Esophagus mucosa (tissue), 1 donor: Measurements from ENCODE around the gene POLG2. TPM values are rescaled to one million over a fixed set of nuclear protein-coding genes. Genes with fewer than 3 reads are reported as not detected.
"Not testable (repeated sequence)": the region's sequence is repeated elsewhere in the genome, so short reads cannot be mapped to it uniquely, and the experiment has no call there.

Experiments used
- ATAC-seq: fragments of 200-7000 bp; cut with Tn5 transposase; one replicate; pipeline ENCODE4 v1.9.1; 2020
- total RNA-seq: library from RNA; stranded (reverse); gene quantifications from one replicate; pipeline ENCODE4 v1.2.4, GENCODE V29; 2023
- donor health status: DM: yes; HTN: yes; CAD: no.

Gene POLG2
- total RNA-seq, 1 donor from 2014 or later, result 4.7 TPM

GRCh38 chr17:64505340-64506200 is 8.7 kb upstream of the POLG2 start:
- ATAC-seq, result peak; percentile 60

DNA sequence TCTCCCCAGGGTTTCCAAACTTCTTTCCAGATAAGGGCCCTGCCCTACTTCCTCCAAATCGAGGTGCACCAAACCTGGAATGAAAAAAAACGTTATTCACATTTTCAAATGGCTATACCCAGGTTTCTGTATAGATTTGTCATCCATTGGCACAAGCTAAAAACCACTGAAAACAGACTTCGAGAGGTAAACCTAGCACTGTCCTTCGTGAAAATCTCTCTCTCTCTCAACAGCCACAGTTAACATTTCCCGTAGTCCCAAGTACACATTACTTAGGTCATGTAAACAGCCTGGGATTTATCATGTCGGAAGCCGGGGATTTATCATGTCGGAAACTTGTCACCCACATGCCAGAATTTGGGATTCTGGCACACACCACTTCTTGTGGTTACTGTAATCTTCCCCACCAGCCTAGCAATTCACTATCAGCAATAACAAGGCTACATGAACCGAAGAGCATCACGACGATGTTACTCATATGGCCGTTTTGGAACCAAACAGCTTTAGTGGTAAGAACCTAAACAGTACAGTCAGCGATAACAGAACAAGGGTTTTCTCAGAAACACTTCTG is 8.0 kb upstream of the POLG2 start:
- no peak for ATAC-seq

- ATAC-seq, result no peak
Observed at GRCh38 chr17:64503821-64504768, 7.2 kb upstream of the POLG2 start.

- no peak for ATAC-seq
Observed at GRCh38 chr17:64503341-64503740, 6.5 kb upstream of the POLG2 start.

DNA sequence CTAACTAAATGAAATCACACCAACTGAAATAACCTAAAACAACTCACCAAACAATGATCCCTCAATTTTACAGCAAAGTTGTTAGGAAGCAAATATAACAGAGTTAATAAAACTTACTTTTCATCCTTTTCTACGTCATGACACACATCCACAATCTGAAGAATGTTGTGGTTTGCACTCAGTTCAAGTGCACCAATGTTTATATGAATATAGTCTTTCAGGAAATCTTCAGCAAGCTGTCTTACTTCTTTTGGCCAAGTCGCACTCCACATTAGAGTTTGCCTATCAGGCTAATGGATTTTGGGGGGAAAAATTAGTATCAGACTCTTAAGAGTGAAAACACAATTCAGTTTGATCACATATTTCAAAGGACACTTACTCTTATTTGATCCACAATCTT is 6.0 kb upstream of the POLG2 start:
- no peak for ATAC-seq

GRCh38 chr17:64502021-64502420 is 5.2 kb upstream of the POLG2 start:
- ATAC-seq, result no peak

DNA sequence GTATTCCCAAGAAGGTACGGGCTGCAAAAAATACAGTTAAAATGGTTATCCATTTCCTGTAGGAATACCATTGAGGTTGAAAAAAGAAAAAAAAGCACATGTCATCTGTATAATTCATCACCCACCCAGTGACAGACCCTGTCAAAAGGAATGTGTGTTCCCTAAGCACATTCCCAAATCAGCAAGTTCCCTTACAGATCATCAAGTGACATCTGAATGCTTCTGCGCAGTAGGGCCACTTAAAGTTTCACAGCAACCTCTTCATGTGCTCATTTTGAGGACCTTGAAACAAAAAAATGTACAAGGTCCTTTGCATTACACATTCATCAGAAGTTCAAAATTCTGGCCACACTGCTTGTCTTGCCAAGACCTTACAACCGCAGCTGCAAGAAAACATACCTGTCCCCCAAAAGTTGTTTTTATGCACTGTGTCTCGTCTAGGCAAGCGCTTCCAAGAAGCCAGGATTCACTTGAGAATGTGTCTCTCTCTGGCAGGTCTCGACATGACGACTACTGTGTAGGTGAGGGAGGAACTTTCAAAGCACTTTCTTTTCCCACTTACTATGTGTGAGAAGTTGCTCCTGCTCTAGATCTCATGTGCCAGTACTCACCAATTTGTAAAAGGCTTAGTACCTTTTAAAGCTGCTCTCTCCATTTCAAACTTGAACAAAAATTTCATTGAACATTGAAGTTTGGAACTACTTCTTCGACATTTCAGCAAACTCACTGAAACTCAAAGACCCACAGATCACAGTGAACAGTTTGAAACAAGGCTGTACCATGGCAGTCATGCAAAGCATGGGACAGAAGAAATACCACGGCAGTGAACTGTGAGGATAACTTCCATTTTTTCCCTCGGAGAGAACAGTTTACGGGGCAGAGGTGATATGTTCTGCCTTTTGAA is 4.3 kb upstream of the POLG2 start:
- ATAC-seq, result no peak

DNA sequence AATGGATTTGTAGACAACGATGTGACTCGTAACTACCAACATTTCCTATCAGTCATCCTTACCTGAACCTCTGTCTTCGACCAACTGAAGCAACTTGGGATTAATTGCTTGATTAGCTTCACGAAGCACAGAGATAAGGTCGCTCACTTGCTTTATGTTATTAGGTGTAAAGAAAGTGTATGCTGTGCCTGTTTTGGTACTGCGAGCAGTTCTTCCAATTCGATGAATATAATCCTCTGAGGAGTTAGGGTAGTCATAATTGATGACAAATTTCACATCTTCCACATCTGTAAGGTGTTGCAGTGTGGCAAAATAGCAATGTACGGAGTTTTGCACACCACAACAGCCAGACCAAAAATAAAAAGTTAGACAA is 3.6 kb upstream of the POLG2 start:
- no peak for ATAC-seq

DNA sequence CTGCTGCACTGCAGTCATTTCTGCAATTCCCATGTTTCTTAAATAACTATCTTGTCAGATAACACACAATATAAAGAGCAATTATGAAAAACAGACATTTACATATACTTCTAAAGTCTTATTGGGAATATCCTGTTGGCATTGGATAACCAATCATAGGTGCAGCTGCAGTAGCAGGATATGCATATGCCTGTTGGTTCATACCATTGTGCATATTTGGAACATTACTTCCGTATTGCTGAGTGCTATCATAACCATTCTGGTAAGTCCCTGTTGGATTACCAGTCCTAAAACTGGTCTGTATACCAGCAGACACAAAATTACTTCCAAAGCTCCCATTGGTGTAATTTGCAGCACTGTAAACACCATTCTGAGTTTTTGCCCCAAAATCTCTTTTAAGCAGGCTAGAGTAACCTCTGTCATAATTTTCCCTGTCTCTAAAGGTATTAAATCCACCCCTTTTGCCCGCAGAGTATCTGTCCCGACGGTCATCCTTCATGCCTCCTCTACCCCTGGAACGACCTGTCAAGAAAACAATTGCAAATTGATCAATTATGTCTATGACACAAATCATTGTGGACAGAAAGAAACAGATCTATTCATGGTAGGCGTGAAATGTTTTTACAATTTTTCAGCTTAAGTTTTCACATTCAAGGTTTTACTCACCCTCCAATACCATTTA is 3.1 kb upstream of the POLG2 start:
- ATAC-seq, result peak; percentile 40

- no peak for ATAC-seq
Observed at GRCh38 chr17:64498308-64499203, 1.7 kb upstream of the POLG2 start.

GRCh38 chr17:64497565-64498035 is 746 bp upstream of the POLG2 start:
- ATAC-seq, result no peak

- ATAC-seq, result peak; percentile 25
Observed at GRCh38 chr17:64496348-64496785, 487 bp downstream of the POLG2 start.

GRCh38 chr17:64495300-64495699 is 1.6 kb downstream of the POLG2 start:
- not testable (repeated sequence) for ATAC-seq

DNA sequence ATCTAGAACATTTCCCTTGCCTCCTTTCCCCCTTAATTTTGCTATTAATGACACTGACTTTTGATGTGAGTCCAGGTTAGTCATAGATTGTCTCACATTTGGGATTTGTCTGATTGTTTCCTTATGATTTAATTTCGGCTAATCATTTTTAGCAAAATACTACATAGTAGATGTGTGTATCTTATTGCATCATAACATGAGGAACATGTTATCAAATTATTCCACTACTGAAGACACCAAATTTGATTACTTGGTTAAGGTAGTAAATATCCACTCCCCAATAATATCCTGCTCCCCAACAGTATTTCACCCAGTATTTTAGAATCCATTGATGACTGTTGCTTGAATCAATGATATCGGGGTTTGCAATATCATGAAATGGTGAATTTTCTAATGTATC is 2.7 kb downstream of the POLG2 start:
- no peak for ATAC-seq

DNA sequence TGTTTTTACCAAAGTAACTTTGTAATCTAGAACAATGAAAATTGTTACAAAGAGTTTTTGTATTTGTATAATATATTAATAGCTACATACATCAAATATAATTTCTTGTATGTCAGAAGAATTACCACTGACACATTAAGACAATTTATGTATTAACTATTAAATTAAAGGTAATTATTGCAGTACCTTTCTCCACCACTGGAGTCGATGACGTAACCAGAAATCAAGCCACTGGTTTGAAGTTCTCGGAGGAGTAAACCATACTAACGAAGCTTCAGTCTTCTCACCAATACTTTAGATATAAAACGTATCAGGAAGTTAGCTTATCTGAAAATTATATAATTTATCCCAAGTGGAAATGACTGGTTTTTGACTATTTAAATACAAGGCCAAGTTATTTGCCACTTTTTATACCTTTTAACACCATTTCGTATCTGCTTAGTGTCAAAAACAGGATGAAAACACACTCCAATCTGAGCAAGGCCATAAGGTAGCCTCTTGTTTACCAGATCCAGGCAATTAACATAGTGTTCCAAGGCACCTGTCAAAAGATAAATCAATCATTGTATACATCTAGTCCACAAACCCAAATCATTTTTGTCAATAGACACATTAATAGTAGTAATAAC is 4.3 kb downstream of the POLG2 start:
- ATAC-seq, result no peak

DNA sequence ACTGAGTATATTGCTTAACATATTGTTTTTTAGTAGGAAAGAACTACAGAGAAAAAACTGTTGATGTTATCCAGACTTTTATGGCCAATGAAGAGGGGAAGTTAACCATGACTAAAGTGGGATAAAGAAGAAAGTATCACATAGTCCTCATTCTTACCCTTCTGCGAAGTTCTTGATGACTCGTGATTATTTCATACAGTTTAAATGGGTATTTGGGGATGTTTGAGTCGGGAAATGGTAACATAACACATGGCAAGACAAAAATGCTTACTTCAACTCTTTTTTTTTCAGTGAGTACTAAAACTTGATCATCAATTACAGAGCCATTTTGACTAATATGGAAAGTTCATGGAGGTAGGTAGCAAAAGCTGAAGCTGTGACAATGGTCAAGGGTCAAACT is 4.9 kb downstream of the POLG2 start:
- no peak for ATAC-seq

DNA sequence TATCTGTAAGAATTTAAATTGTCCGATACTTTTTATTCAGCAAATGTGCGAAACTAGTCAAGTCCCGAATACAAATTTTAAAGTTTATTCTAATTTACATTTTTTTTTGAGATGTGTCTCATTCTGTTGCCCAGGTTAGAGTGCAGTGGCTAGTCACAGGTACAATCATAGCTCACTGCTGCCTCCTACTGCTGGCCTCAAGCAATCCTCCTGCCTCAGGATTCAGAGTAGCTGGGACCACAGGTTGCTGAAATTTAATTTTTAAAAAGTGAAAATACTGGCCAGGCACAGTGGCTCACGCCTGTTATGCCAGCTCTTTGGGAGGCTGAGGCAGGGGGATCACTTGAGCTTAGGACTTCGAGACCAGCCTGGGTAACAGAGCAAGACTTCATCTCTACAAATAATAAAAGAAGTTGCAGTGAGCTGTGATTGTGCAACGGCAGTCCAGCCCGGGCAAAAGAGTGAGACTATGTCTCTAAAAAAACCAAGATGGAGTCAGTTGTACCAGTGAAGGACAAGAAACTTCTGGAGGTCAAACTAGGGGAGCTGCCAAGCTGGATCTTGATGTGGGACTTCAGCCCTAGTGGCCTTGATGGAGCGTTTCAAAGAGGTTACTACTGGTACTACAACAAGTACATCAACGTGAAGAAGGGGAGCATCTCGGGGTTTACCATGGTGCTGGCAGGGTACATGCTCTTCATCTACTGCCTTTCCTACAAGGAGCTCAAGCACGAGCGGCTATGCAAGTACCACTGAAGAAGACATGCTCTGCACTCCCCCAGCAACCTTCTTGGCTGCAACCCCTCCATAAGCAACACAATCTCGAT is 5.6 kb downstream of the POLG2 start:
- ATAC-seq, result peak; percentile 62

GRCh38 chr17:64488301-64488700 is 8.6 kb downstream of the POLG2 start:
- ATAC-seq, result no peak

DNA sequence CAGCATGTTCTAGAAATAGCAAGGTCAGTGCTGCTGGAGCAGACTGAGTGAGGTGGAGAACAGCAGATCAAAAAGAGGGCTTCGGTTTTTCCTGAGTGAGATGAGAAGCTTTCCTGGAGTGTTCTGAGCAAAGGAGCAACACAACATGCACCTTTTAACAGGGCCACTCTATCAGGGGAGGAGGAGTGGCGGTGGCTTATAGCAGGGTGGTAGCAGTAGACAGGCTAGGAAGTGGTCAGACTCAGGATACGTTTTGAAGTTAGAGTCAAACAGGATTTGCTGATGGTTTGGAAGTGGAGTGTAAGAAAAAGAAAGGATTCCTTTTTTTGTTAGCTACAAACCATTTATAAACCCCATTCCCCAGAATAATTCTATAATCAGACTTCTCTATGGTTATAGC is 12.5 kb downstream of the POLG2 start:
- no peak for ATAC-seq
